Activated naive CD8-positive, alpha-beta T cell treated with anti-CD3 and anti-CD28 coated beads for 36 hours (primary cell): ENCODE measurements around the gene SLC52A1. TPM values are rescaled to one million over a fixed set of nuclear protein-coding genes. Genes with fewer than 3 reads are reported as not detected.

Experiments used
- DNase-seq: peaks from one replicate; pipeline ENCODE4 v3.0.0; 2021
- H3K27ac Mint-ChIP-seq: one replicate; pipeline ENCODE4 v1.8.0; 2022; ENCODE audit warnings: mild to moderate bottlenecking, moderate library complexity, mixed read lengths
- H3K27me3 Mint-ChIP-seq: one replicate; pipeline ENCODE4 v1.8.0; 2022; ENCODE audit warnings: mild to moderate bottlenecking, mixed read lengths
- H3K36me3 Mint-ChIP-seq: one replicate; pipeline ENCODE4 v1.8.0; 2021; ENCODE audit warnings: mild to moderate bottlenecking, mixed read lengths
- H3K4me1 Mint-ChIP-seq: one replicate; pipeline ENCODE4 v1.8.0; 2021; ENCODE audit warnings: mixed read lengths
- H3K4me3 Mint-ChIP-seq: one replicate; pipeline ENCODE4 v1.8.0; 2022; ENCODE audit warnings: mild to moderate bottlenecking, moderate library complexity, mixed read lengths
- H3K9me3 Mint-ChIP-seq: one replicate; pipeline ENCODE4 v1.8.0; 2022; ENCODE audit warnings: mixed read lengths
- total RNA-seq, 2 experiments: library from RNA; stranded (reverse); gene quantifications; one replicate each; pipeline ENCODE4 v1.2.3, GENCODE V29; 2021

Gene SLC52A1
- total RNA-seq, 2 experiments from 2014 or later = not detected

DNA sequence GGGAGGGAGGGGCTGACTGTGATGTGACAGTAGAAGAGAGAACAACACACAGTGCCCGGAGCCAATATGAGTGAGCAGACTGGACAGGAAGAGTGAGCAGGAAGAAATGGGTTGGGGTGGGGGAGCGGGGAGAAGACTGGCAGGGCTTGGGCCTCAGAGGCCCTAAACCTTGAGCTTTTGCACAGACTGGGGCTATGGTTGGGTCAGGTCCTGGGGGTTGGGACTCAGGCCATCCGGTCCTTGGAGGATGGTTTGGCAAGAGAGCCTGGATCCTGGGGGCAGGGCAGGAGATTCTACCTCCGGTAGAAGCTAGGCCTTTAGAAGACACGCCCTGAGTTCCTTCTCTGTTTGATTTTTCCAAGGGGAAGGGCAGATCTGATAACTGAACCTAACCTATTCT, 48.8 kb downstream of the SLC52A1 start:
- Mint-ChIP-seq H3K9me3 (no peaks in the 10 kb centered on the region), H3K27ac (peak overlapping the region; percentile 82), H3K4me3 (peak overlapping the region; percentile 94), H3K36me3 (peaks cover 7% of the 10 kb centered on the region), H3K4me1 (peaks cover 26% of the 10 kb centered on the region), H3K27me3 (no peaks in the 10 kb centered on the region)
- no peak for DNase-seq

Other genes starting within 250 kb of the SLC52A1 start
- gene VMO1, start 249.1 kb downstream of the SLC52A1 start, total RNA-seq = not detected
- not detected for gene GLTPD2, start 246.5 kb downstream of the SLC52A1 start, total RNA-seq
- gene PSMB6, start 239.3 kb downstream of the SLC52A1 start, total RNA-seq = 100 to 1,000 TPM; 146 to 154 TPM
- 1 to 10 TPM; 4.2 to 5.4 TPM for gene PLD2, start 228.3 kb downstream of the SLC52A1 start, total RNA-seq
- gene MINK1, start 202.1 kb downstream of the SLC52A1 start, total RNA-seq = 10 to 100 TPM; 34.7 to 37.7 TPM
- 1 to 10 TPM; 2.2 to 2.3 TPM for gene C17orf107, start 135.9 kb downstream of the SLC52A1 start, total RNA-seq
- under 1 TPM; 0.42 to 0.47 TPM for gene CHRNE, start 132.3 kb downstream of the SLC52A1 start, total RNA-seq
- not detected for gene GP1BA, start 103.1 kb downstream of the SLC52A1 start, total RNA-seq
- gene SLC25A11, start 95.4 kb downstream of the SLC52A1 start, total RNA-seq = 10 to 100 TPM; 80.9 to 89.3 TPM
- gene RNF167, start 95.2 kb downstream of the SLC52A1 start, total RNA-seq = 100 to 1,000 TPM; 165 to 166 TPM
- gene PFN1, start 86.9 kb downstream of the SLC52A1 start, total RNA-seq = 1,000 to 10,000 TPM; 1,791 to 1,802 TPM
- 10 to 100 TPM; 27.8 to 30.7 TPM for gene ENO3, start 84.3 kb downstream of the SLC52A1 start, total RNA-seq
- gene SPAG7, start 67.6 kb downstream of the SLC52A1 start, total RNA-seq = 10 to 100 TPM; 62.2 to 63.6 TPM
- gene CAMTA2, start 47.8 kb downstream of the SLC52A1 start, total RNA-seq = 100 to 1,000 TPM; 107 to 108 TPM
- under 1 TPM; 0.29 to 0.36 TPM for gene INCA1, start 37.9 kb downstream of the SLC52A1 start, total RNA-seq
- 10 to 100 TPM; 49.9 to 51.1 TPM for gene KIF1C, start 37.5 kb downstream of the SLC52A1 start, total RNA-seq
- 1 to 10 TPM; 2.3 to 2.4 TPM for gene ZFP3, start 43.0 kb upstream of the SLC52A1 start, total RNA-seq
- gene ZNF232, start 76.5 kb upstream of the SLC52A1 start, total RNA-seq = 10 to 100 TPM; 24.0 to 27.5 TPM
- under 1 TPM; 0.04 to 0.10 TPM for gene USP6, start 80.6 kb upstream of the SLC52A1 start, total RNA-seq
- gene ZNF594, start 156.4 kb upstream of the SLC52A1 start, total RNA-seq = 1 to 10 TPM; 6.8 to 7.7 TPM
- not detected for gene SCIMP, start 199.4 kb upstream of the SLC52A1 start, total RNA-seq
- gene RABEP1, start 246.9 kb upstream of the SLC52A1 start, total RNA-seq = 10 to 100 TPM; 58.4 to 61.1 TPM